ENCODE results near the gene ASCC2.

ASCC2 gene

DNA sequence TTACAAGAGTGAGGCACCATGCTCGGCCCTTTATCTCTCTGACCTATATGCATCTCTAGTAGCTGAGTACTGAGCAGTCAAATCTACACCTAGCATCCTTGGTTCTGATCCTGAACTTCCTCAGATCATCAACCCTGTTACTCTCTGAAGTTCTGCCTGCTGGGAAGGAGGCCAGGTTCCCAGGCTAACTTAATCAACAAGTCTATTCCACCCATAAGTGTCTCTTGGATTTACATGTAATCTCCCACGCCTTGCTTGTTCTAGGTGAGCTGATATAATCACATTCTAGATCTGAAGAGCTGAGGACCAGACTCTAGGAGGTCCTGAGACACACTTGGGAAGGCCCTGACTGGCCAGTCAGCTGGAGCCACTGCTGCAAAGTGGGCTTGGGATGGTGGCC lies 96.1 kb downstream of the ASCC2 start:
- ATAC-seq = no peak

GRCh38 chr22:29740216-29740615 lies 97.9 kb downstream of the ASCC2 start:
- no peak for ATAC-seq

More for the DNA sequence above, 96.1 kb downstream of the ASCC2 start:
- TF ChIP-seq POU6F1 (CRISPR knock-in tag; IDR thresholded peaks at IDR 0.05; ENCODE audit: borderline replicate concordance, low read depth) = no peak
- no peak for TF ChIP-seq ZC3H10 (CRISPR knock-in tag; IDR thresholded peaks at IDR 0.05)
- TF ChIP-seq ZFP3 (CRISPR knock-in tag; IDR thresholded peaks at IDR 0.05) = no peak
- TF ChIP-seq ZNF8 (CRISPR knock-in tag; IDR thresholded peaks at IDR 0.05) = no peak
- no peak for TF ChIP-seq GLIS3 (CRISPR knock-in tag; IDR thresholded peaks at IDR 0.05)
- no peak for TF ChIP-seq RARB (CRISPR knock-in tag; IDR thresholded peaks at IDR 0.05)
- TF ChIP-seq PATZ1 (CRISPR knock-in tag; IDR thresholded peaks at IDR 0.05; ENCODE audit: borderline replicate concordance) = no peak
- TF ChIP-seq TOX (CRISPR knock-in tag; IDR thresholded peaks at IDR 0.05; ENCODE audit: borderline replicate concordance) = no peak
- TF ChIP-seq SNAI2 (CRISPR knock-in tag; IDR thresholded peaks at IDR 0.05) = no peak
- no peak for TF ChIP-seq ZNF70 (CRISPR knock-in tag; IDR thresholded peaks at IDR 0.05)
- no peak for TF ChIP-seq CSDC2 (CRISPR knock-in tag; IDR thresholded peaks at IDR 0.05)
- TF ChIP-seq CSRNP3 (CRISPR knock-in tag; IDR thresholded peaks at IDR 0.05) = no peak
- TF ChIP-seq OSR1 (CRISPR knock-in tag; IDR thresholded peaks at IDR 0.05) = no peak
- no peak for TF ChIP-seq TCF4 (CRISPR knock-in tag; IDR thresholded peaks at IDR 0.05; ENCODE audit: borderline replicate concordance)
- TF ChIP-seq, protein P1, sequence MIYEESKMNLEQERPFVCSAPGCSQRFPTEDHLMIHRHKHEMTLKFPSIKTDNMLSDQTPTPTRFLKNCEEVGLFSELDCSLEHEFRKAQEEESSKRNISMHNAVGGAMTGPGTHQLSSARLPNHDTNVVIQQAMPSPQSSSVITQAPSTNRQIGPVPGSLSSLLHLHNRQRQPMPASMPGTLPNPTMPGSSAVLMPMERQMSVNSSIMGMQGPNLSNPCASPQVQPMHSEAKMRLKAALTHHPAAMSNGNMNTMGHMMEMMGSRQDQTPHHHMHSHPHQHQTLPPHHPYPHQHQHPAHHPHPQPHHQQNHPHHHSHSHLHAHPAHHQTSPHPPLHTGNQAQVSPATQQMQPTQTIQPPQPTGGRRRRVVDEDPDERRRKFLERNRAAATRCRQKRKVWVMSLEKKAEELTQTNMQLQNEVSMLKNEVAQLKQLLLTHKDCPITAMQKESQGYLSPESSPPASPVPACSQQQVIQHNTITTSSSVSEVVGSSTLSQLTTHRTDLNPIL (CRISPR knock-in tag; IDR thresholded peaks at IDR 0.05; ENCODE audit: low read depth) = no peak
- no peak for TF ChIP-seq ARNTL (CRISPR knock-in tag; IDR thresholded peaks at IDR 0.05; ENCODE audit: borderline replicate concordance, low read depth)
- TF ChIP-seq ZFP30 (CRISPR knock-in tag; IDR thresholded peaks at IDR 0.05) = no peak
- no peak for TF ChIP-seq ESRRG (CRISPR knock-in tag; IDR thresholded peaks at IDR 0.05)
- no peak for TF ChIP-seq ZNF565 (CRISPR knock-in tag; conservative IDR thresholded peaks at IDR 0.05; ENCODE audit: low read depth)
- TF ChIP-seq ISL1 (CRISPR knock-in tag; IDR thresholded peaks at IDR 0.05) = no peak

More at GRCh38 chr22:29740216-29740615, 97.9 kb downstream of the ASCC2 start:
- no peak for TF ChIP-seq ZNF8 (CRISPR knock-in tag; IDR thresholded peaks at IDR 0.05)
- no peak for TF ChIP-seq BACH2 (CRISPR knock-in tag; IDR thresholded peaks at IDR 0.05; ENCODE audit: borderline replicate concordance)
- TF ChIP-seq, protein P1 (CRISPR knock-in tag; IDR thresholded peaks at IDR 0.05; ENCODE audit: low read depth) = no peak
- no peak for TF ChIP-seq POU6F1 (CRISPR knock-in tag; IDR thresholded peaks at IDR 0.05; ENCODE audit: borderline replicate concordance, low read depth)
- no peak for TF ChIP-seq TCF4 (CRISPR knock-in tag; IDR thresholded peaks at IDR 0.05; ENCODE audit: borderline replicate concordance)
- no peak for TF ChIP-seq ESRRG (CRISPR knock-in tag; IDR thresholded peaks at IDR 0.05)
- no peak for TF ChIP-seq ZNF565 (CRISPR knock-in tag; conservative IDR thresholded peaks at IDR 0.05; ENCODE audit: low read depth)
- TF ChIP-seq ZNF70 (CRISPR knock-in tag; IDR thresholded peaks at IDR 0.05) = no peak
- TF ChIP-seq PATZ1 (CRISPR knock-in tag; IDR thresholded peaks at IDR 0.05; ENCODE audit: borderline replicate concordance) = no peak

All from SK-N-SH treated with all-trans-retinoic acid at 6 μM for 48 hours (cell line).